Liver (tissue), 9 donors: Measurements from ENCODE around the gene ETS1. TPM values are rescaled to one million over a fixed set of nuclear protein-coding genes. Genes with fewer than 3 reads are reported as not detected.

Source experiments
- DNase-seq: peaks from one replicate; pipeline ENCODE4 v3.0.0-alpha.2; 2017; ENCODE audit warnings: low spot score
- H3K27ac ChIP-seq, 2 donors: one replicate each; pipeline ENCODE4 v1.7.0; 2013; ENCODE audit warnings: inconsistent platforms in 2 of 2, low read length in 2 of 2, control low read depth in 1 of 2, low read depth in 1 of 2, mild to moderate bottlenecking in 1 of 2
- H3K27me3 ChIP-seq, 4 donors: one replicate each; pipeline versions ENCODE4 v1.6.1 to v1.7.0; 2013; ENCODE audit warnings: low read length in 3 of 4, inconsistent platforms in 1 of 4, mild to moderate bottlenecking in 1 of 4, moderate library complexity in 1 of 4; ENCODE audit not compliant: control insufficient read depth in 4 of 4, insufficient read depth in 4 of 4
- H3K36me3 ChIP-seq, 4 donors: one replicate each; pipeline versions ENCODE4 v1.6.1 to v1.7.0; 2013; ENCODE audit warnings: low read length in 3 of 4, mild to moderate bottlenecking in 3 of 4, low read depth in 1 of 4, moderate library complexity in 1 of 4; ENCODE audit not compliant: control insufficient read depth in 4 of 4, insufficient read depth in 3 of 4
- H3K4me1 ChIP-seq, 4 donors: one replicate each; pipeline versions ENCODE4 v1.6.1 to v1.7.0; 2013; ENCODE audit warnings: low read length in 3 of 4, mild to moderate bottlenecking in 3 of 4, moderate library complexity in 1 of 4; ENCODE audit not compliant: control insufficient read depth in 4 of 4, insufficient read depth in 4 of 4
- H3K4me3 ChIP-seq, 3 donors: one replicate each; pipeline versions ENCODE4 v1.6.1 to v1.7.0; 2013; ENCODE audit warnings: low read length in 3 of 3, control low read depth in 1 of 3, low read depth in 1 of 3, mild to moderate bottlenecking in 1 of 3
- H3K9ac ChIP-seq, 2 donors: one replicate each; pipeline ENCODE4 v1.7.0; 2013; ENCODE audit warnings: low read length in 2 of 2, mild to moderate bottlenecking in 2 of 2, moderate library complexity in 2 of 2, control low read depth in 1 of 2, low read depth in 1 of 2
- H3K9me3 ChIP-seq, 4 donors: one replicate each; pipeline versions ENCODE4 v1.6.1 to v1.7.0; 2013; ENCODE audit warnings: low read length in 3 of 4; ENCODE audit not compliant: control insufficient read depth in 4 of 4
- EGR1 ChIP-seq, 2 donors: IDR thresholded peaks; 2 replicates each; pipeline ENCODE4 v1.6.1; 2016 to 2018; ENCODE audit warnings: antibody characterized with exemption in 2 of 2, low read depth in 2 of 2
- FOXA1 ChIP-seq: IDR thresholded peaks from 2 replicates; pipeline ENCODE4 v1.6.1; 2016; ENCODE audit warnings: antibody characterized with exemption
- FOXA2 ChIP-seq: IDR thresholded peaks from 2 replicates; pipeline ENCODE4 v1.6.1; 2016; ENCODE audit warnings: antibody characterized with exemption
- GABPA ChIP-seq, 2 donors: IDR thresholded peaks in 1 of 2; conservative IDR thresholded peaks in 1 of 2; 2 replicates each; pipeline ENCODE4 v1.6.1; 2016; ENCODE audit warnings: antibody characterized with exemption in 2 of 2, mild to moderate bottlenecking in 1 of 2, moderate library complexity in 1 of 2
- HNF4A ChIP-seq, 2 donors: conservative IDR thresholded peaks; 2 replicates each; pipeline ENCODE4 v1.6.1; 2016; ENCODE audit warnings: antibody characterized with exemption in 2 of 2, mild to moderate bottlenecking in 2 of 2
- HNF4G ChIP-seq: IDR thresholded peaks from 2 replicates; pipeline ENCODE4 v1.6.1; 2016; ENCODE audit warnings: antibody characterized with exemption
- JUND ChIP-seq, 2 donors: IDR thresholded peaks; 2 replicates each; pipeline ENCODE4 v1.6.1; 2016; ENCODE audit warnings: antibody characterized with exemption in 2 of 2
- NR2F2 ChIP-seq: IDR thresholded peaks from 2 replicates; pipeline ENCODE4 v1.6.1; 2016; ENCODE audit warnings: antibody characterized with exemption
- RAD21 ChIP-seq, 2 donors: IDR thresholded peaks; 2 replicates each; pipeline ENCODE4 v1.6.1; 2016; ENCODE audit warnings: antibody characterized with exemption in 2 of 2, mild to moderate bottlenecking in 2 of 2
- RXRA ChIP-seq, 2 donors: IDR thresholded peaks; 2 replicates each; pipeline ENCODE4 v1.6.1; 2017 to 2018; ENCODE audit warnings: antibody characterized with exemption in 2 of 2, mild to moderate bottlenecking in 1 of 2
- SP1 ChIP-seq: IDR thresholded peaks from 2 replicates; pipeline ENCODE4 v1.6.1; 2018; ENCODE audit warnings: antibody characterized with exemption, mild to moderate bottlenecking
- TAF1 ChIP-seq: conservative IDR thresholded peaks from 2 replicates; pipeline ENCODE4 v1.6.1; 2016; ENCODE audit warnings: antibody characterized with exemption, mild to moderate bottlenecking
- YY1 ChIP-seq: IDR thresholded peaks from 2 replicates; pipeline ENCODE4 v1.6.1; 2016; ENCODE audit warnings: antibody characterized with exemption, mild to moderate bottlenecking
- WGBS: extraction: QIAGEN DNeasy Blood & Tissue Kit; methylation state at CpG from one replicate; pipeline ENCODE4 v1.1.7; 2013; 5-methylcytosine and 5-hydroxymethylcytosine counted together
- polyA plus RNA-seq, 2 donors: library from polyadenylated mRNA; stranded (reverse) in 1 of 2; unstranded in 1 of 2; fragments of 200-250 nt in 1 of 2; fragments of >200 nt in 1 of 2; fragmentation: Nextera tagmentation in 1 of 2; extraction: Ambion mirVana in 1 of 2; gene quantifications; one replicate each; pipeline versions ENCODE4 v1.2.1 to v1.2.3, GENCODE V29; 2013 to 2015
- total RNA-seq, 2 donors: library from RNA; depleted of rRNA; stranded (reverse); fragments of >200 nt; gene quantifications; one replicate each; pipeline ENCODE4 v1.2.3, GENCODE V29; 2014
- TF ChIP-seq, protein P1 (sequence below): fragments of 150-350 bp; IDR thresholded peaks from 2 replicates; pipeline ENCODE4 v1.5.1; 2017; ENCODE audit warnings: improper control_type of control experiment, low read depth, low read length; ENCODE audit not compliant: missing input control
- TF ChIP-seq, protein P2 (sequence below): IDR thresholded peaks from 2 replicates; pipeline ENCODE4 v1.6.1; 2016; ENCODE audit warnings: antibody characterized with exemption
- TF ChIP-seq, protein P3 (sequence below): IDR thresholded peaks from 2 replicates; pipeline ENCODE4 v1.6.1; 2016; ENCODE audit warnings: antibody characterized with exemption, mild to moderate bottlenecking
- TF ChIP-seq, protein P4 (sequence below): IDR thresholded peaks from 2 replicates; pipeline ENCODE4 v1.6.1; 2016; ENCODE audit warnings: antibody characterized with exemption
- TF ChIP-seq, protein P5 (sequence below): IDR thresholded peaks from 2 replicates; pipeline ENCODE4 v1.6.1; 2016; ENCODE audit warnings: antibody characterized with exemption
- donor health status: healthy.
- donor health status: healthy.
- donor health status: healthy.
- donor health status: healthy.
- donor health status: healthy.

ETS1 gene
- total and polyA plus RNA-seq, 4 donors = 4.8 to 30.0 (median 20.3) TPM

DNA sequence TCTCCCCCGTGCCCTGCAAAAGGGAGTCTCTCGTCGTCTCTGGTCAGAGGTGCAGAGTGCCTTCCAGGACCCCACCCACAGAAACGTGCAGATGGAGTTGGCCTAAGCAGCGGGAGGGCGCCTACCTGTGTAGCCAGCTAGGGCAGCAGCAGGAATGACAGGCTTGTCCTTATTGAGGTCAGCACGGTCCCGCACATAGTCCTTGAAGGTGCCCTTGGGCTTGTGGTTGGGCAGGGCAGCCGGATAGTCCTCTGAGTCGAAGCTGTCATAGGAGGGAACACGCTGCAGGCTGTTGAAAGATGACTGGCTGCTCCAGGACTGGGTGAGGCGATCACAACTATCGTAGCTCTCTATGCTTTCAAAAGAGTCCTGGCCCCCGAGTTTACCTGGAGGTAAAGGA, 107.3 kb downstream of the ETS1 start:
- TF ChIP-seq RXRA (IDR thresholded peaks at IDR 0.05) = no peak
- TF ChIP-seq HNF4A (conservative IDR thresholded peaks at IDR 0.05) = no peak
- TF ChIP-seq, protein P1, sequence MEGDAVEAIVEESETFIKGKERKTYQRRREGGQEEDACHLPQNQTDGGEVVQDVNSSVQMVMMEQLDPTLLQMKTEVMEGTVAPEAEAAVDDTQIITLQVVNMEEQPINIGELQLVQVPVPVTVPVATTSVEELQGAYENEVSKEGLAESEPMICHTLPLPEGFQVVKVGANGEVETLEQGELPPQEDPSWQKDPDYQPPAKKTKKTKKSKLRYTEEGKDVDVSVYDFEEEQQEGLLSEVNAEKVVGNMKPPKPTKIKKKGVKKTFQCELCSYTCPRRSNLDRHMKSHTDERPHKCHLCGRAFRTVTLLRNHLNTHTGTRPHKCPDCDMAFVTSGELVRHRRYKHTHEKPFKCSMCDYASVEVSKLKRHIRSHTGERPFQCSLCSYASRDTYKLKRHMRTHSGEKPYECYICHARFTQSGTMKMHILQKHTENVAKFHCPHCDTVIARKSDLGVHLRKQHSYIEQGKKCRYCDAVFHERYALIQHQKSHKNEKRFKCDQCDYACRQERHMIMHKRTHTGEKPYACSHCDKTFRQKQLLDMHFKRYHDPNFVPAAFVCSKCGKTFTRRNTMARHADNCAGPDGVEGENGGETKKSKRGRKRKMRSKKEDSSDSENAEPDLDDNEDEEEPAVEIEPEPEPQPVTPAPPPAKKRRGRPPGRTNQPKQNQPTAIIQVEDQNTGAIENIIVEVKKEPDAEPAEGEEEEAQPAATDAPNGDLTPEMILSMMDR = no peak
- no peak for TF ChIP-seq RAD21 (IDR thresholded peaks at IDR 0.05)
- TF ChIP-seq, protein P2, sequence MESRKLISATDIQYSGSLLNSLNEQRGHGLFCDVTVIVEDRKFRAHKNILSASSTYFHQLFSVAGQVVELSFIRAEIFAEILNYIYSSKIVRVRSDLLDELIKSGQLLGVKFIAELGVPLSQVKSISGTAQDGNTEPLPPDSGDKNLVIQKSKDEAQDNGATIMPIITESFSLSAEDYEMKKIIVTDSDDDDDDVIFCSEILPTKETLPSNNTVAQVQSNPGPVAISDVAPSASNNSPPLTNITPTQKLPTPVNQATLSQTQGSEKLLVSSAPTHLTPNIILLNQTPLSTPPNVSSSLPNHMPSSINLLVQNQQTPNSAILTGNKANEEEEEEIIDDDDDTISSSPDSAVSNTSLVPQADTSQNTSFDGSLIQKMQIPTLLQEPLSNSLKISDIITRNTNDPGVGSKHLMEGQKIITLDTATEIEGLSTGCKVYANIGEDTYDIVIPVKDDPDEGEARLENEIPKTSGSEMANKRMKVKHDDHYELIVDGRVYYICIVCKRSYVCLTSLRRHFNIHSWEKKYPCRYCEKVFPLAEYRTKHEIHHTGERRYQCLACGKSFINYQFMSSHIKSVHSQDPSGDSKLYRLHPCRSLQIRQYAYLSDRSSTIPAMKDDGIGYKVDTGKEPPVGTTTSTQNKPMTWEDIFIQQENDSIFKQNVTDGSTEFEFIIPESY = no peak
- TF ChIP-seq EGR1 (IDR thresholded peaks at IDR 0.05; ENCODE audit: low read depth in 2 of 2) = no peak
- no peak for TF ChIP-seq HNF4G
- no peak for TF ChIP-seq TAF1
- TF ChIP-seq, protein P3, sequence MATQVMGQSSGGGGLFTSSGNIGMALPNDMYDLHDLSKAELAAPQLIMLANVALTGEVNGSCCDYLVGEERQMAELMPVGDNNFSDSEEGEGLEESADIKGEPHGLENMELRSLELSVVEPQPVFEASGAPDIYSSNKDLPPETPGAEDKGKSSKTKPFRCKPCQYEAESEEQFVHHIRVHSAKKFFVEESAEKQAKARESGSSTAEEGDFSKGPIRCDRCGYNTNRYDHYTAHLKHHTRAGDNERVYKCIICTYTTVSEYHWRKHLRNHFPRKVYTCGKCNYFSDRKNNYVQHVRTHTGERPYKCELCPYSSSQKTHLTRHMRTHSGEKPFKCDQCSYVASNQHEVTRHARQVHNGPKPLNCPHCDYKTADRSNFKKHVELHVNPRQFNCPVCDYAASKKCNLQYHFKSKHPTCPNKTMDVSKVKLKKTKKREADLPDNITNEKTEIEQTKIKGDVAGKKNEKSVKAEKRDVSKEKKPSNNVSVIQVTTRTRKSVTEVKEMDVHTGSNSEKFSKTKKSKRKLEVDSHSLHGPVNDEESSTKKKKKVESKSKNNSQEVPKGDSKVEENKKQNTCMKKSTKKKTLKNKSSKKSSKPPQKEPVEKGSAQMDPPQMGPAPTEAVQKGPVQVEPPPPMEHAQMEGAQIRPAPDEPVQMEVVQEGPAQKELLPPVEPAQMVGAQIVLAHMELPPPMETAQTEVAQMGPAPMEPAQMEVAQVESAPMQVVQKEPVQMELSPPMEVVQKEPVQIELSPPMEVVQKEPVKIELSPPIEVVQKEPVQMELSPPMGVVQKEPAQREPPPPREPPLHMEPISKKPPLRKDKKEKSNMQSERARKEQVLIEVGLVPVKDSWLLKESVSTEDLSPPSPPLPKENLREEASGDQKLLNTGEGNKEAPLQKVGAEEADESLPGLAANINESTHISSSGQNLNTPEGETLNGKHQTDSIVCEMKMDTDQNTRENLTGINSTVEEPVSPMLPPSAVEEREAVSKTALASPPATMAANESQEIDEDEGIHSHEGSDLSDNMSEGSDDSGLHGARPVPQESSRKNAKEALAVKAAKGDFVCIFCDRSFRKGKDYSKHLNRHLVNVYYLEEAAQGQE = no peak
- TF ChIP-seq FOXA2 = no peak
- TF ChIP-seq GABPA (IDR thresholded peaks at IDR 0.05 in 1 of 2, conservative IDR thresholded peaks at IDR 0.05 in 1 of 2) = no peak
- no peak for TF ChIP-seq JUND (IDR thresholded peaks at IDR 0.05)
- no peak for TF ChIP-seq FOXA1
- no peak for TF ChIP-seq YY1
- TF ChIP-seq, protein P4, sequence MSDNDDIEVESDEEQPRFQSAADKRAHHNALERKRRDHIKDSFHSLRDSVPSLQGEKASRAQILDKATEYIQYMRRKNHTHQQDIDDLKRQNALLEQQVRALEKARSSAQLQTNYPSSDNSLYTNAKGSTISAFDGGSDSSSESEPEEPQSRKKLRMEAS = no peak
- no peak for TF ChIP-seq NR2F2
- TF ChIP-seq SP1 = no peak
- TF ChIP-seq, protein P5, sequence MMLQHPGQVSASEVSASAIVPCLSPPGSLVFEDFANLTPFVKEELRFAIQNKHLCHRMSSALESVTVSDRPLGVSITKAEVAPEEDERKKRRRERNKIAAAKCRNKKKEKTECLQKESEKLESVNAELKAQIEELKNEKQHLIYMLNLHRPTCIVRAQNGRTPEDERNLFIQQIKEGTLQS = no peak
- no peak for DNase-seq
- Histone ChIP-seq H3K9me3 (no peaks in the 10 kb centered on the region), H3K9ac (no peak overlapping the region), H3K4me3 (no peak overlapping the region), H3K27me3 (no peaks in the 10 kb centered on the region), H3K36me3 (peaks cover 0 to 3% (median 0%) of the 10 kb centered on the region in 4 donors), H3K27ac (peak overlapping the region; percentile 30 to 39), H3K4me1 (no peaks in the 10 kb centered on the region)
- WGBS = 84% methylated on average over 14 of the region's 14 CpGs
